Liver (tissue), 9 donors: ENCODE data around the gene L3MBTL3. TPM values are rescaled to one million over a fixed set of nuclear protein-coding genes. Genes with fewer than 3 reads are reported as not detected.

Experiments used
- DNase-seq: peaks from one replicate; pipeline ENCODE4 v3.0.0-alpha.2; 2017; ENCODE audit warnings: low spot score
- H3K27ac ChIP-seq, 2 donors: one replicate each; pipeline ENCODE4 v1.7.0; 2013; ENCODE audit warnings: inconsistent platforms in 2 of 2, low read length in 2 of 2, control low read depth in 1 of 2, low read depth in 1 of 2, mild to moderate bottlenecking in 1 of 2
- H3K27me3 ChIP-seq, 4 donors: one replicate each; pipeline versions ENCODE4 v1.6.1 to v1.7.0; 2013; ENCODE audit warnings: low read length in 3 of 4, inconsistent platforms in 1 of 4, mild to moderate bottlenecking in 1 of 4, moderate library complexity in 1 of 4; ENCODE audit not compliant: control insufficient read depth in 4 of 4, insufficient read depth in 4 of 4
- H3K36me3 ChIP-seq, 4 donors: one replicate each; pipeline versions ENCODE4 v1.6.1 to v1.7.0; 2013; ENCODE audit warnings: low read length in 3 of 4, mild to moderate bottlenecking in 3 of 4, low read depth in 1 of 4, moderate library complexity in 1 of 4; ENCODE audit not compliant: control insufficient read depth in 4 of 4, insufficient read depth in 3 of 4
- H3K4me1 ChIP-seq, 4 donors: one replicate each; pipeline versions ENCODE4 v1.6.1 to v1.7.0; 2013; ENCODE audit warnings: low read length in 3 of 4, mild to moderate bottlenecking in 3 of 4, moderate library complexity in 1 of 4; ENCODE audit not compliant: control insufficient read depth in 4 of 4, insufficient read depth in 4 of 4
- H3K4me3 ChIP-seq, 3 donors: one replicate each; pipeline versions ENCODE4 v1.6.1 to v1.7.0; 2013; ENCODE audit warnings: low read length in 3 of 3, control low read depth in 1 of 3, low read depth in 1 of 3, mild to moderate bottlenecking in 1 of 3
- H3K9ac ChIP-seq, 2 donors: one replicate each; pipeline ENCODE4 v1.7.0; 2013; ENCODE audit warnings: low read length in 2 of 2, mild to moderate bottlenecking in 2 of 2, moderate library complexity in 2 of 2, control low read depth in 1 of 2, low read depth in 1 of 2
- H3K9me3 ChIP-seq, 4 donors: one replicate each; pipeline versions ENCODE4 v1.6.1 to v1.7.0; 2013; ENCODE audit warnings: low read length in 3 of 4; ENCODE audit not compliant: control insufficient read depth in 4 of 4
- CTCF ChIP-seq: fragments of 150-350 bp; IDR thresholded peaks from 2 replicates; pipeline ENCODE4 v1.5.1; 2017; ENCODE audit warnings: improper control_type of control experiment, low read depth, low read length; ENCODE audit not compliant: missing input control
- EGR1 ChIP-seq, 2 donors: IDR thresholded peaks; 2 replicates each; pipeline ENCODE4 v1.6.1; 2016 to 2018; ENCODE audit warnings: antibody characterized with exemption in 2 of 2, low read depth in 2 of 2
- FOXA1 ChIP-seq: IDR thresholded peaks from 2 replicates; pipeline ENCODE4 v1.6.1; 2016; ENCODE audit warnings: antibody characterized with exemption
- FOXA2 ChIP-seq: IDR thresholded peaks from 2 replicates; pipeline ENCODE4 v1.6.1; 2016; ENCODE audit warnings: antibody characterized with exemption
- GABPA ChIP-seq, 2 donors: IDR thresholded peaks in 1 of 2; conservative IDR thresholded peaks in 1 of 2; 2 replicates each; pipeline ENCODE4 v1.6.1; 2016; ENCODE audit warnings: antibody characterized with exemption in 2 of 2, mild to moderate bottlenecking in 1 of 2, moderate library complexity in 1 of 2
- HNF4A ChIP-seq, 2 donors: conservative IDR thresholded peaks; 2 replicates each; pipeline ENCODE4 v1.6.1; 2016; ENCODE audit warnings: antibody characterized with exemption in 2 of 2, mild to moderate bottlenecking in 2 of 2
- HNF4G ChIP-seq: IDR thresholded peaks from 2 replicates; pipeline ENCODE4 v1.6.1; 2016; ENCODE audit warnings: antibody characterized with exemption
- JUND ChIP-seq, 2 donors: IDR thresholded peaks; 2 replicates each; pipeline ENCODE4 v1.6.1; 2016; ENCODE audit warnings: antibody characterized with exemption in 2 of 2
- MAX ChIP-seq: IDR thresholded peaks from 2 replicates; pipeline ENCODE4 v1.6.1; 2016; ENCODE audit warnings: antibody characterized with exemption
- NR2F2 ChIP-seq: IDR thresholded peaks from 2 replicates; pipeline ENCODE4 v1.6.1; 2016; ENCODE audit warnings: antibody characterized with exemption
- RAD21 ChIP-seq, 2 donors: IDR thresholded peaks; 2 replicates each; pipeline ENCODE4 v1.6.1; 2016; ENCODE audit warnings: antibody characterized with exemption in 2 of 2, mild to moderate bottlenecking in 2 of 2
- REST ChIP-seq: IDR thresholded peaks from 2 replicates; pipeline ENCODE4 v1.6.1; 2016; ENCODE audit warnings: antibody characterized with exemption, mild to moderate bottlenecking
- RXRA ChIP-seq, 2 donors: IDR thresholded peaks; 2 replicates each; pipeline ENCODE4 v1.6.1; 2017 to 2018; ENCODE audit warnings: antibody characterized with exemption in 2 of 2, mild to moderate bottlenecking in 1 of 2
- SP1 ChIP-seq: IDR thresholded peaks from 2 replicates; pipeline ENCODE4 v1.6.1; 2018; ENCODE audit warnings: antibody characterized with exemption, mild to moderate bottlenecking
- TAF1 ChIP-seq: conservative IDR thresholded peaks from 2 replicates; pipeline ENCODE4 v1.6.1; 2016; ENCODE audit warnings: antibody characterized with exemption, mild to moderate bottlenecking
- YY1 ChIP-seq: IDR thresholded peaks from 2 replicates; pipeline ENCODE4 v1.6.1; 2016; ENCODE audit warnings: antibody characterized with exemption, mild to moderate bottlenecking
- ZBTB33 ChIP-seq: IDR thresholded peaks from 2 replicates; pipeline ENCODE4 v1.6.1; 2016; ENCODE audit warnings: antibody characterized with exemption
- WGBS: extraction: QIAGEN DNeasy Blood & Tissue Kit; methylation state at CpG from one replicate; pipeline ENCODE4 v1.1.7; 2013; 5-methylcytosine and 5-hydroxymethylcytosine counted together
- polyA plus RNA-seq, 2 donors: library from polyadenylated mRNA; stranded (reverse) in 1 of 2; unstranded in 1 of 2; fragments of 200-250 nt in 1 of 2; fragments of >200 nt in 1 of 2; fragmentation: Nextera tagmentation in 1 of 2; extraction: Ambion mirVana in 1 of 2; gene quantifications; one replicate each; pipeline versions ENCODE4 v1.2.1 to v1.2.3, GENCODE V29; 2013 to 2015
- total RNA-seq, 2 donors: library from RNA; depleted of rRNA; stranded (reverse); fragments of >200 nt; gene quantifications; one replicate each; pipeline ENCODE4 v1.2.3, GENCODE V29; 2014
- TF ChIP-seq, protein P1 (sequence below): IDR thresholded peaks from 2 replicates; pipeline ENCODE4 v1.6.1; 2016; ENCODE audit warnings: antibody characterized with exemption
- donor health status: healthy.
- donor health status: healthy.
- donor health status: healthy.
- donor health status: healthy.
- donor health status: healthy.

Gene L3MBTL3
- total and polyA plus RNA-seq, 4 donors, result 1.9 to 9.2 (median 3.7) TPM

GRCh38 chr6:130138116-130138908 lies 119.9 kb downstream of the L3MBTL3 start (continued):
- TF ChIP-seq GABPA (IDR thresholded peaks at IDR 0.05 in 1 of 2, conservative IDR thresholded peaks at IDR 0.05 in 1 of 2) (no peak), YY1 (no peak), FOXA2 (no peak)

DNA sequence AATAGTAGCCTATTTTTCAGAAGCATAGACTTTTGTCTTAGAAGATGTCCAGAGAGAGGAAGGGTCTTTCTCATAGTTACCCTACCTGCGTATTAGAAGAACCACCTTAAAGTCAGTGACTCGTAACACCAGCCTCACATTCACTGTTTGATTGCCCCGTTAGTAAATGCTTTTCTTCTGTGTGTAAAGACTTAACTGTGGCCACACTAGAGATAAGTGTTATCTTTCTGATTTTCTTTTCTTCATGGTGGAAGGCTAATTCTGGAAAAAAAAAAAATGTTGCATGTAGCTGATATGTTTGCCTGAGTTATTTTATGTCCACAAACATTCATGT lies 120.5 kb downstream of the L3MBTL3 start:
- TF ChIP-seq NR2F2 (no peak), CTCF (no peak), YY1 (no peak), RXRA (IDR thresholded peaks at IDR 0.05) (no peak), SP1 (no peak), HNF4G (no peak), HNF4A (conservative IDR thresholded peaks at IDR 0.05) (no peak), ZBTB33 (no peak), REST (no peak), MAX (no peak), FOXA1 (no peak), TAF1 (no peak), GABPA (IDR thresholded peaks at IDR 0.05 in 1 of 2, conservative IDR thresholded peaks at IDR 0.05 in 1 of 2) (no peak), EGR1 (IDR thresholded peaks at IDR 0.05; ENCODE audit: low read depth in 2 of 2) (no peak), JUND (IDR thresholded peaks at IDR 0.05) (no peak), RAD21 (IDR thresholded peaks at IDR 0.05) (no peak), FOXA2 (no peak)
- TF ChIP-seq, protein P1, sequence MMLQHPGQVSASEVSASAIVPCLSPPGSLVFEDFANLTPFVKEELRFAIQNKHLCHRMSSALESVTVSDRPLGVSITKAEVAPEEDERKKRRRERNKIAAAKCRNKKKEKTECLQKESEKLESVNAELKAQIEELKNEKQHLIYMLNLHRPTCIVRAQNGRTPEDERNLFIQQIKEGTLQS, result no peak
- no peaks in the 10 kb centered on the region for H3K9me3 ChIP-seq
- H3K4me3 ChIP-seq, result no peak overlapping the region
- H3K36me3 ChIP-seq, result peaks cover 2 to 14% (median 13%) of the 10 kb centered on the region in 4 donors
- no peak overlapping the region for H3K9ac ChIP-seq
- no peaks in the 10 kb centered on the region for H3K4me1 ChIP-seq
- no peak overlapping the region for H3K27ac ChIP-seq
- no peaks in the 10 kb centered on the region for H3K27me3 ChIP-seq
- WGBS, result 82% methylated on average over 3 of the region's 3 CpGs
- DNase-seq, result no peak
